Liver (tissue), 3 donors: ENCODE results near the gene GPR152.

Experiments
- GABPA ChIP-seq, 2 donors: IDR thresholded peaks in 1 of 2; conservative IDR thresholded peaks in 1 of 2; 2 replicates each; pipeline ENCODE4 v1.6.1; 2016; ENCODE audit warnings: antibody characterized with exemption in 2 of 2, mild to moderate bottlenecking in 1 of 2, moderate library complexity in 1 of 2
- NR2F2 ChIP-seq: IDR thresholded peaks from 2 replicates; pipeline ENCODE4 v1.6.1; 2016; ENCODE audit warnings: antibody characterized with exemption
- RAD21 ChIP-seq, 2 donors: IDR thresholded peaks; 2 replicates each; pipeline ENCODE4 v1.6.1; 2016; ENCODE audit warnings: antibody characterized with exemption in 2 of 2, mild to moderate bottlenecking in 2 of 2
- TAF1 ChIP-seq: conservative IDR thresholded peaks from 2 replicates; pipeline ENCODE4 v1.6.1; 2016; ENCODE audit warnings: antibody characterized with exemption, mild to moderate bottlenecking
- TF ChIP-seq, protein P1 (sequence below): fragments of 150-350 bp; IDR thresholded peaks from 2 replicates; pipeline ENCODE4 v1.5.1; 2017; ENCODE audit warnings: improper control_type of control experiment, low read depth, low read length; ENCODE audit not compliant: missing input control
- TF ChIP-seq, protein P2 (sequence below): IDR thresholded peaks from 2 replicates; pipeline ENCODE4 v1.6.1; 2016; ENCODE audit warnings: antibody characterized with exemption
- TF ChIP-seq, protein P3 (sequence below): IDR thresholded peaks from 2 replicates; pipeline ENCODE4 v1.6.1; 2016; ENCODE audit warnings: antibody characterized with exemption
- TF ChIP-seq, protein P4 (sequence below): IDR thresholded peaks from 2 replicates; pipeline ENCODE4 v1.6.1; 2016; ENCODE audit warnings: antibody characterized with exemption, mild to moderate bottlenecking
- TF ChIP-seq, protein P5 (sequence below): IDR thresholded peaks from 2 replicates; pipeline ENCODE4 v1.6.1; 2016; ENCODE audit warnings: antibody characterized with exemption
- donor health status: healthy.
- donor health status: healthy.

DNA sequence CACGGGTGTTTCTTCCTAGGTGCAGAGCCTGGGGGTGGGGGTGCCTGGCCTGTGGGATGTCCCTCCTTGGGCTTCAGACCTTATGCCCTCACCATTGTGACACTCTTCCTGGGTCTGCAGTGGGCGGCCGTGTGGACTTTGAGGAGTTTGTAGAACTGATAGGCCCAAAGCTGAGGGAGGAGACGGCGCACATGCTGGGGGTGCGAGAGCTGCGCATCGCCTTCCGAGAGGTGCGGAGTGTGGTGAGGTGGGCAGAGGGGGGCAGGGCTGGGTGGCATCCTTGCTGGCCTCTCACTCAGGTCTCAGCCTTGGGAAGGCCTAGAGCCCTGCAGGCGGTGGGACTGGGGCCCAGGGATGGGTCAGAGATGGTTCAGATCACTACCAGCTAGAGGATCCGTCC, 4.9 kb upstream of the GPR152 start:
- TF ChIP-seq, protein P1, sequence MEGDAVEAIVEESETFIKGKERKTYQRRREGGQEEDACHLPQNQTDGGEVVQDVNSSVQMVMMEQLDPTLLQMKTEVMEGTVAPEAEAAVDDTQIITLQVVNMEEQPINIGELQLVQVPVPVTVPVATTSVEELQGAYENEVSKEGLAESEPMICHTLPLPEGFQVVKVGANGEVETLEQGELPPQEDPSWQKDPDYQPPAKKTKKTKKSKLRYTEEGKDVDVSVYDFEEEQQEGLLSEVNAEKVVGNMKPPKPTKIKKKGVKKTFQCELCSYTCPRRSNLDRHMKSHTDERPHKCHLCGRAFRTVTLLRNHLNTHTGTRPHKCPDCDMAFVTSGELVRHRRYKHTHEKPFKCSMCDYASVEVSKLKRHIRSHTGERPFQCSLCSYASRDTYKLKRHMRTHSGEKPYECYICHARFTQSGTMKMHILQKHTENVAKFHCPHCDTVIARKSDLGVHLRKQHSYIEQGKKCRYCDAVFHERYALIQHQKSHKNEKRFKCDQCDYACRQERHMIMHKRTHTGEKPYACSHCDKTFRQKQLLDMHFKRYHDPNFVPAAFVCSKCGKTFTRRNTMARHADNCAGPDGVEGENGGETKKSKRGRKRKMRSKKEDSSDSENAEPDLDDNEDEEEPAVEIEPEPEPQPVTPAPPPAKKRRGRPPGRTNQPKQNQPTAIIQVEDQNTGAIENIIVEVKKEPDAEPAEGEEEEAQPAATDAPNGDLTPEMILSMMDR = no peak
- no peak for TF ChIP-seq NR2F2
- no peak for TF ChIP-seq RAD21 (IDR thresholded peaks at IDR 0.05)
- TF ChIP-seq, protein P2, sequence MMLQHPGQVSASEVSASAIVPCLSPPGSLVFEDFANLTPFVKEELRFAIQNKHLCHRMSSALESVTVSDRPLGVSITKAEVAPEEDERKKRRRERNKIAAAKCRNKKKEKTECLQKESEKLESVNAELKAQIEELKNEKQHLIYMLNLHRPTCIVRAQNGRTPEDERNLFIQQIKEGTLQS = no peak
- TF ChIP-seq, protein P3, sequence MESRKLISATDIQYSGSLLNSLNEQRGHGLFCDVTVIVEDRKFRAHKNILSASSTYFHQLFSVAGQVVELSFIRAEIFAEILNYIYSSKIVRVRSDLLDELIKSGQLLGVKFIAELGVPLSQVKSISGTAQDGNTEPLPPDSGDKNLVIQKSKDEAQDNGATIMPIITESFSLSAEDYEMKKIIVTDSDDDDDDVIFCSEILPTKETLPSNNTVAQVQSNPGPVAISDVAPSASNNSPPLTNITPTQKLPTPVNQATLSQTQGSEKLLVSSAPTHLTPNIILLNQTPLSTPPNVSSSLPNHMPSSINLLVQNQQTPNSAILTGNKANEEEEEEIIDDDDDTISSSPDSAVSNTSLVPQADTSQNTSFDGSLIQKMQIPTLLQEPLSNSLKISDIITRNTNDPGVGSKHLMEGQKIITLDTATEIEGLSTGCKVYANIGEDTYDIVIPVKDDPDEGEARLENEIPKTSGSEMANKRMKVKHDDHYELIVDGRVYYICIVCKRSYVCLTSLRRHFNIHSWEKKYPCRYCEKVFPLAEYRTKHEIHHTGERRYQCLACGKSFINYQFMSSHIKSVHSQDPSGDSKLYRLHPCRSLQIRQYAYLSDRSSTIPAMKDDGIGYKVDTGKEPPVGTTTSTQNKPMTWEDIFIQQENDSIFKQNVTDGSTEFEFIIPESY = no peak
- TF ChIP-seq TAF1 = no peak
- TF ChIP-seq, protein P4, sequence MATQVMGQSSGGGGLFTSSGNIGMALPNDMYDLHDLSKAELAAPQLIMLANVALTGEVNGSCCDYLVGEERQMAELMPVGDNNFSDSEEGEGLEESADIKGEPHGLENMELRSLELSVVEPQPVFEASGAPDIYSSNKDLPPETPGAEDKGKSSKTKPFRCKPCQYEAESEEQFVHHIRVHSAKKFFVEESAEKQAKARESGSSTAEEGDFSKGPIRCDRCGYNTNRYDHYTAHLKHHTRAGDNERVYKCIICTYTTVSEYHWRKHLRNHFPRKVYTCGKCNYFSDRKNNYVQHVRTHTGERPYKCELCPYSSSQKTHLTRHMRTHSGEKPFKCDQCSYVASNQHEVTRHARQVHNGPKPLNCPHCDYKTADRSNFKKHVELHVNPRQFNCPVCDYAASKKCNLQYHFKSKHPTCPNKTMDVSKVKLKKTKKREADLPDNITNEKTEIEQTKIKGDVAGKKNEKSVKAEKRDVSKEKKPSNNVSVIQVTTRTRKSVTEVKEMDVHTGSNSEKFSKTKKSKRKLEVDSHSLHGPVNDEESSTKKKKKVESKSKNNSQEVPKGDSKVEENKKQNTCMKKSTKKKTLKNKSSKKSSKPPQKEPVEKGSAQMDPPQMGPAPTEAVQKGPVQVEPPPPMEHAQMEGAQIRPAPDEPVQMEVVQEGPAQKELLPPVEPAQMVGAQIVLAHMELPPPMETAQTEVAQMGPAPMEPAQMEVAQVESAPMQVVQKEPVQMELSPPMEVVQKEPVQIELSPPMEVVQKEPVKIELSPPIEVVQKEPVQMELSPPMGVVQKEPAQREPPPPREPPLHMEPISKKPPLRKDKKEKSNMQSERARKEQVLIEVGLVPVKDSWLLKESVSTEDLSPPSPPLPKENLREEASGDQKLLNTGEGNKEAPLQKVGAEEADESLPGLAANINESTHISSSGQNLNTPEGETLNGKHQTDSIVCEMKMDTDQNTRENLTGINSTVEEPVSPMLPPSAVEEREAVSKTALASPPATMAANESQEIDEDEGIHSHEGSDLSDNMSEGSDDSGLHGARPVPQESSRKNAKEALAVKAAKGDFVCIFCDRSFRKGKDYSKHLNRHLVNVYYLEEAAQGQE = no peak
- no peak for TF ChIP-seq GABPA (IDR thresholded peaks at IDR 0.05 in 1 of 2, conservative IDR thresholded peaks at IDR 0.05 in 1 of 2)
- TF ChIP-seq, protein P5, sequence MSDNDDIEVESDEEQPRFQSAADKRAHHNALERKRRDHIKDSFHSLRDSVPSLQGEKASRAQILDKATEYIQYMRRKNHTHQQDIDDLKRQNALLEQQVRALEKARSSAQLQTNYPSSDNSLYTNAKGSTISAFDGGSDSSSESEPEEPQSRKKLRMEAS = no peak
